GM13977 (cell line): ENCODE data around the gene NAGPA.

ENCODE experiments used
- DNase-seq: peaks from one replicate; pipeline ENCODE4 v3.0.0; 2012; ENCODE audit warnings: low spot score
- CTCF ChIP-seq: IDR thresholded peaks from 2 replicates; pipeline ENCODE4 v1.5.1; 2012; ENCODE audit warnings: mild to moderate bottlenecking, control low read depth; ENCODE audit not compliant: insufficient read depth; ENCODE audit errors: extremely low read depth, missing control alignments
- in situ Hi-C: fragments of 300-500 bp; cut with MboI; formaldehyde crosslinking; loops from one replicate; pipeline ENCODE4 v1.12.0; 2022; ENCODE audit warnings: low sequenced_read_pairs, low pct_unique_long_range_greater_than_20kb, mixed read lengths, inconsistent platforms; ENCODE audit not compliant: unreplicated experiment

Gene NAGPA

GRCh38 chr16:5066511-5066910, 32.8 kb upstream of the NAGPA start:
- no peak for TF ChIP-seq CTCF
- no peak for DNase-seq
- in situ Hi-C loops = loop anchor here (25.0 kb wide), 1 partner anchor 329 kb away; the partner anchor contains the start of genes ANKS3 and DNAAF8

GRCh38 chr16:5065813-5066212, 32.1 kb upstream of the NAGPA start, which contains the start of gene C16orf89:
Gene C16orf89 (minus strand): TSS chr16:5065956. CDS start chr16:5065908, 48 bp downstream.
- no peak for TF ChIP-seq CTCF
- in situ Hi-C loops = loop anchor here (25.0 kb wide), 1 partner anchor 329 kb away; the partner anchor contains the start of genes ANKS3 and DNAAF8
- no peak for DNase-seq

- no peak for DNase-seq
- no peak for TF ChIP-seq CTCF
- in situ Hi-C loops = loop anchor here (25.0 kb wide), 1 partner anchor 328 kb away; the partner anchor contains the start of genes ANKS3 and DNAAF8
Measured at GRCh38 chr16:5065326-5065725, 31.6 kb upstream of the NAGPA start.

GRCh38 chr16:5064915-5065314, 31.2 kb upstream of the NAGPA start:
- in situ Hi-C loops = loop anchor here (25.0 kb wide), 1 partner anchor 328 kb away; the partner anchor contains the start of genes ANKS3 and DNAAF8
- no peak for TF ChIP-seq CTCF

GRCh38 chr16:5062790-5063765, 29.3 kb upstream of the NAGPA start:
- in situ Hi-C loops = loop anchor here (25.0 kb wide), 1 partner anchor 326 kb away; the partner anchor contains the start of genes ANKS3 and DNAAF8
- TF ChIP-seq CTCF = no peak
- DNase-seq = no peak

More at GRCh38 chr16:5064915-5065314, 31.2 kb upstream of the NAGPA start:
- no peak for DNase-seq

GRCh38 chr16:5062051-5062450, 28.3 kb upstream of the NAGPA start:
- no peak for TF ChIP-seq CTCF
- DNase-seq = no peak
- in situ Hi-C loops = loop anchor here (25.0 kb wide), 1 partner anchor 325 kb away; the partner anchor contains the start of genes ANKS3 and DNAAF8
